CD1c-positive myeloid dendritic cell (primary cell): ENCODE measurements around the gene NFKB1.

Source experiments
- DNase-seq: peaks from one replicate; pipeline ENCODE4 v3.0.0-alpha.2; 2016; ENCODE audit errors: extremely low spot score

The NFKB1 gene

GRCh38 chr4:102494603-102495002, 6.6 kb upstream of the NFKB1 start:
- DNase-seq: no peak

GRCh38 chr4:102497986-102498385, 3.2 kb upstream of the NFKB1 start:
- DNase-seq: no peak

GRCh38 chr4:102500352-102500695, 835 bp upstream of the NFKB1 start:
- DNase-seq: peak; percentile 22

- DNase-seq: no peak
Measured at GRCh38 chr4:102501447-102501696, 213 bp downstream of the NFKB1 start.

- DNase-seq: no peak
Measured at GRCh38 chr4:102502543-102502818, 1.3 kb downstream of the NFKB1 start.

- peak; percentile 46 for DNase-seq
Measured at GRCh38 chr4:102503301-102503746, 2.2 kb downstream of the NFKB1 start.

- DNase-seq: peak; percentile 45
Measured at GRCh38 chr4:102503831-102504786, 3.0 kb downstream of the NFKB1 start.

- no peak for DNase-seq
Measured at GRCh38 chr4:102504941-102505340, 3.8 kb downstream of the NFKB1 start.

GRCh38 chr4:102505708-102506107, 4.5 kb downstream of the NFKB1 start:
- no peak for DNase-seq

- no peak for DNase-seq
Measured at GRCh38 chr4:102506523-102506922, 5.4 kb downstream of the NFKB1 start.

GRCh38 chr4:102511830-102512605, 10.9 kb downstream of the NFKB1 start:
- DNase-seq: no peak

- no peak for DNase-seq
Measured at GRCh38 chr4:102514298-102514964, 13.3 kb downstream of the NFKB1 start.

GRCh38 chr4:102517753-102518152, 16.6 kb downstream of the NFKB1 start:
- no peak for DNase-seq

- no peak for DNase-seq
Measured at GRCh38 chr4:102518703-102519131, 17.6 kb downstream of the NFKB1 start.

GRCh38 chr4:102519925-102520324, 18.8 kb downstream of the NFKB1 start:
- DNase-seq: no peak

- DNase-seq: no peak
Measured at GRCh38 chr4:102521570-102521969, 20.4 kb downstream of the NFKB1 start.

- peak; percentile 17 for DNase-seq
Measured at GRCh38 chr4:102522031-102522440, 20.9 kb downstream of the NFKB1 start.

- DNase-seq: no peak
Measured at GRCh38 chr4:102524691-102525090, 23.5 kb downstream of the NFKB1 start.

- DNase-seq: peak; percentile 86
Measured at GRCh38 chr4:102525097-102525496, 23.9 kb downstream of the NFKB1 start.

GRCh38 chr4:102525504-102525903, 24.3 kb downstream of the NFKB1 start:
- DNase-seq: no peak

GRCh38 chr4:102526532-102526931, 25.4 kb downstream of the NFKB1 start:
- DNase-seq: no peak

- DNase-seq: no peak
Measured at GRCh38 chr4:102527695-102528283, 26.6 kb downstream of the NFKB1 start.
